Astrocyte (in vitro differentiated cells and primary cell): Measurements from ENCODE around the gene RBM23.

Experiments
- EZH2 ChIP-seq: IDR thresholded peaks from 2 replicates; pipeline ENCODE4 v1.6.1; 2012; ENCODE audit warnings: mild to moderate bottlenecking, low read length, inconsistent platforms; ENCODE audit not compliant: insufficient read depth
- TF ChIP-seq, protein P1 (sequence below): IDR thresholded peaks from 2 replicates; pipeline ENCODE4 v1.5.1; 2011; ENCODE audit warnings: low read depth, mild to moderate bottlenecking, inconsistent platforms, low read length, moderate library complexity; ENCODE audit not compliant: insufficient read depth

DNA sequence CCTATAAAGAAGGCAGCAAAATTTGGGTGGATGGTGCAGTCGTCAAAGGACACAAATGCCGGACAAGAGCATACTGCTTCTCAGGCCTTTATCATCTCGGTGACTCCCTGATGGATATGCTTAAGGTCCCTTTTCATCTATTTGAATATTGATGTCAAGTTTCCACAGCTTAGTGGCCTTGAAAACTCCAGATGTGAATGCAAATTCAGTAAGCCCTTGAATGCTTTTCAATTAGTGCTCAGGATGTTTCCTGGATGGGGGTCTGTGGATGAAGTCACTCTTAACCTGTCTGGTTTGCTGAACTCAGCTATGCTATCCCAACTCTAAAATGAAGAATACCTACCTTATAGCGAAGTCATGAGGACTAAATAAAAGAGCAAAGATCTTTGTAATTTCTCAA lies 25.2 kb downstream of the RBM23 start:
- TF ChIP-seq, protein P1, sequence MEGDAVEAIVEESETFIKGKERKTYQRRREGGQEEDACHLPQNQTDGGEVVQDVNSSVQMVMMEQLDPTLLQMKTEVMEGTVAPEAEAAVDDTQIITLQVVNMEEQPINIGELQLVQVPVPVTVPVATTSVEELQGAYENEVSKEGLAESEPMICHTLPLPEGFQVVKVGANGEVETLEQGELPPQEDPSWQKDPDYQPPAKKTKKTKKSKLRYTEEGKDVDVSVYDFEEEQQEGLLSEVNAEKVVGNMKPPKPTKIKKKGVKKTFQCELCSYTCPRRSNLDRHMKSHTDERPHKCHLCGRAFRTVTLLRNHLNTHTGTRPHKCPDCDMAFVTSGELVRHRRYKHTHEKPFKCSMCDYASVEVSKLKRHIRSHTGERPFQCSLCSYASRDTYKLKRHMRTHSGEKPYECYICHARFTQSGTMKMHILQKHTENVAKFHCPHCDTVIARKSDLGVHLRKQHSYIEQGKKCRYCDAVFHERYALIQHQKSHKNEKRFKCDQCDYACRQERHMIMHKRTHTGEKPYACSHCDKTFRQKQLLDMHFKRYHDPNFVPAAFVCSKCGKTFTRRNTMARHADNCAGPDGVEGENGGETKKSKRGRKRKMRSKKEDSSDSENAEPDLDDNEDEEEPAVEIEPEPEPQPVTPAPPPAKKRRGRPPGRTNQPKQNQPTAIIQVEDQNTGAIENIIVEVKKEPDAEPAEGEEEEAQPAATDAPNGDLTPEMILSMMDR, result no peak
- TF ChIP-seq EZH2, result no peak
